ENCODE measurements around the gene CSDE1.
"Not testable (repeated sequence)": the region's sequence is repeated elsewhere in the genome, so short reads cannot be mapped to it uniquely, and the experiment has no call there.

DNA sequence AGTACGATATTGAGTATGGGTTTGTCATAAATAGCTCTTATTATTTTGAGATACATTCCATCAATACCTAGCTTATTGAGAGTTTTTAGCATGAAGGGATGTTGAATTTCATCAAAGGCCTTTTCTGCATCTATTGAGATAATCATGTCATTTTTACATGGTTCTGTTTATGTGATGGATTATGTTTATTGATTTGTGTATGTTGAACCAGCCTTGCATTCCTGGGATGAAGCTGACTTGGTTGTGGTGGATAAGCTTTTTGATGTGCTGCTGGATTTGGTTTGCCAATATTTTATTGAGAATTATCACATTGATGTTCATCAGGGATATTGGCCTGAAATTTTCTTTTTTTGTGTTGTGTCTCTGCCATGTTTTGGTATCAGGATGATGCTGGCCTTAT is 28.7 kb upstream of the CSDE1 start:
- not testable (repeated sequence) for TF ChIP-seq CTCF (IDR thresholded peaks at IDR 0.05; ENCODE audit: low read depth, low read length, poor library complexity, severe bottlenecking); EZH2phosphoT487 (IDR thresholded peaks at IDR 0.05; ENCODE audit: borderline replicate concordance, low read length)
